Ammon's horn (tissue), 1 donor: ENCODE measurements around the gene MAP7D3.
A peak's percentile ranks its signal among the peaks of the same experiment; 100 is the strongest.
"Not testable (repeated sequence)": the region's sequence is repeated elsewhere in the genome, so short reads cannot be mapped to it uniquely, and the experiment has no call there.

Experiments used
- DNase-seq: peaks from one replicate; pipeline ENCODE4 v3.0.0-alpha.2; 2016; ENCODE audit warnings: low spot score

The MAP7D3 gene, protein sequence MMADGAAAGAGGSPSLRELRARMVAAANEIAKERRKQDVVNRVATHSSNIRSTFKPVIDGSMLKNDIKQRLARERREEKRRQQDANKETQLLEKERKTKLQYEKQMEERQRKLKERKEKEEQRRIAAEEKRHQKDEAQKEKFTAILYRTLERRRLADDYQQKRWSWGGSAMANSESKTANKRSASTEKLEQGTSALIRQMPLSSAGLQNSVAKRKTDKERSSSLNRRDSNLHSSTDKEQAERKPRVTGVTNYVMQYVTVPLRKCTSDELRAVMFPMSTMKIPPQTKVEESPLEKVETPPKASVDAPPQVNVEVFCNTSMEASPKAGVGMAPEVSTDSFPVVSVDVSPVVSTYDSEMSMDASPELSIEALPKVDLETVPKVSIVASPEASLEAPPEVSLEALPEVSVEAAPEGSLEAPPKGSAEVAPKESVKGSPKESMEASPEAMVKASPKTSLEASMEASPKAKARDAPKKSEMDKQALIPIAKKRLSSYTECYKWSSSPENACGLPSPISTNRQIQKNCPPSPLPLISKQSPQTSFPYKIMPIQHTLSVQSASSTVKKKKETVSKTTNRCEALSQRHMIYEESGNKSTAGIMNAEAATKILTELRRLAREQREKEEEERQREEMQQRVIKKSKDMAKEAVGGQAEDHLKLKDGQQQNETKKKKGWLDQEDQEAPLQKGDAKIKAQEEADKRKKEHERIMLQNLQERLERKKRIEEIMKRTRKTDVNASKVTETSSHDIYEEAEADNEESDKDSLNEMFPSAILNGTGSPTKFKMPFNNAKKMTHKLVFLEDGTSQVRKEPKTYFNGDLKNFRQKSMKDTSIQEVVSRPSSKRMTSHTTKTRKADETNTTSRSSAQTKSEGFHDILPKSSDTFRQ

GRCh38 chrX:136251041-136251991, at the start of gene MAP7D3:
Gene MAP7D3 (minus strand): TSS chrX:136251400. CDS start chrX:136251358, 42 bp downstream.
- DNase-seq: peak; percentile 45

- not testable (repeated sequence) for DNase-seq
These were observed 49.5 kb upstream of the MAP7D3 start, which contains the start of gene ADGRG4 for GRCh38 chrX:136300721-136301120. Gene ADGRG4 (plus strand): TSS chrX:136300963. CDS start chrX:136308778, 7,815 bp downstream.

DNA sequence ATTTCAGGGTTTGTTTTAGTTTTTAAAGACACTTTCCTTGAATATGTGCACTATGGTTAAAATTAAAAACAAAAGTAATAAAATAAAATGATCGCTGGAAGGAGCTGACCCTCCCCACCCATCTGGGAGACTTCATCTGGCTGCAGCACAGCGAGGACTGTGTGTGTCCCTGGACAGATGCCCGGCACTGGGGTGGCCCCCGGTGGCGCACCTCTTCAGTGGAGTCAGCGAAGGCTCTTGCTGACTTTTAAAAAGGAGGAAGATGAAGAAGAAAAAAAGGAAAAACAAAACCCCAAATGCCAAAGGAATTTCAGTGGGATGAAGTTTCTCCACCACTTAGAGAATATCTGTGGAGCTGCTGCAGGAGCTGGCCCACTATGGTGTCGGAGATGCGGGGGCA, 44.2 kb upstream of the MAP7D3 start:
- DNase-seq: no peak

GRCh38 chrX:136292656-136293055, 41.5 kb upstream of the MAP7D3 start:
- no peak for DNase-seq

DNA sequence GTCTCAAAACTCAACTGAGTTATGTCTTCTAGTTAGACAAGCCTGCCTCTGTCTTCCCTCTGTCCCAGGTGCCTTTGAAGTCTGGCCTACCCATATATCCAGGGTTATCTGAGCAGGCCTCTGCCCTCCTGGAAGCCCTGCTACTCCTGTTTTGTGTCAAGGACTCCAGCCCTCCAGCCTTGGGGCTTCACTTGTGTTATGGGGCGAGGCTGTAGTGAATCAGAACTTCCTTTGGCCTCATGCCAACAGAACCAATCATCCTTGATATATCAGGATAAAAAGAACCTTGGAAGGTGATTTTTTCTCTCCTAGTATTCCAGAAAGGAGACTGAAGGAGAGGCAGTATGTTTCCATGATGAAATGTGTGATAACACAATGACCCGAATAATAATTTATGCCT, 40.6 kb upstream of the MAP7D3 start:
- no peak for DNase-seq

- DNase-seq: not testable (repeated sequence)
These were observed 35.2 kb upstream of the MAP7D3 start for GRCh38 chrX:136286375-136286774.

GRCh38 chrX:136275553-136275952, 24.4 kb upstream of the MAP7D3 start:
- no peak for DNase-seq

GRCh38 chrX:136273986-136274385, 22.8 kb upstream of the MAP7D3 start:
- no peak for DNase-seq

DNA sequence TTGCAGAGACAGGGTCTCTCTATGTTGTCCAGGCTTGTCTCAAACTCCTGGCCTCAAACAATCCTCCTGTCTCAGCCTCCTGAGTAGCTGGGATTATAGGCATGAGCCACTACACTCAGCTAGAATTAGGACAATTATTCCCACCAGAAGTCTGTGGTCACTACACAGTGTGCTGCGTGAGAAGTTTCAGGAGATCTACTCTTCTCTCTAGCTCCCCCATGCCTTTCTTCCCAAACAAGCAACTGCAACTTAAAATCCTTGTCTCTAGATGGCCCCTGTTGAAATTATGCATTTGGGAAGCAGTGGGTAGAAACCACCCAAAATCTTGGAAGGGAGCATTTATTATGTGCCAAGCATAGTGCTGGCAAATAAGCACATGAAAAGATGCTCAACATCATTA, 21.1 kb upstream of the MAP7D3 start:
- DNase-seq: no peak

DNA sequence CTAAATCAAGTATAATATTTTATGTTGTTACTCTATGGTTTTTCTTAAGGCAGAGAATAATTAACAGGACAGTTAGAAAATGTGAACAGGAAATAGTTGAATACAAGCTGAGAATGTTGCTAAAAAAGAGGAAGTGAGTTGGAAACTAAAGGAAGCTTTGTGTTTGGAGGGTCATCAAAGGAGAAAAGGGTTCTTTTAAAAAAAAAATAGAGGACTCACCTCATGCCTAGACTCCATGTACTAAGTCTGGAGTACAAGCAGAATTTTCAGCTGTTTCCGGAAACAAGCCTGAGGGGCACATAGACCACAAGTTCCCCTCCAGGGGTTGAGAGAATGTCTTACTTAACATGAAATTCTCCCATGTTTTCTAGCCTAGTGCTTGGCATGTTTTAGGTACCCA, 20.1 kb upstream of the MAP7D3 start:
- no peak for DNase-seq

DNA sequence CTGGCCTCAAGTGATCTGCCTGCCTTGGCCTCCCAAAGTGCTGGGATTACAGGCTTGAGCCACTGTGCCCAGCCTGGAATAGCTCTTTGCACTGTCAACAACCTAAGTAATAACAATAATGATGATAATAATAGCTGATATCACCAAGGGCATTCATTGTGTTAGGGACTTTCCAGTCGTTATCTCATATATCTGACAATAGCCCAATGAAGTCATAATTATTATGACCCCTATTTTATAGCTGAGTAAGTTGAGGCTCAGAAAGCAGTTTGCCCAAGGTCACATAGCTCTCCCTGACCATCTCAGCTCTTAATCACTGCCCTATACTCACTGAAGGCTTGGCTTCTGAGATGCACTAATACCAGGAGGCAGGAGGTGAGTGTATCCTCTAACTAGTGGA, 18.7 kb upstream of the MAP7D3 start:
- DNase-seq: no peak

GRCh38 chrX:136268051-136269048, 17.1 kb upstream of the MAP7D3 start:
- peak; percentile 59 for DNase-seq

GRCh38 chrX:136266828-136267227, 15.6 kb upstream of the MAP7D3 start:
- no peak for DNase-seq

GRCh38 chrX:136262812-136263315, 11.7 kb upstream of the MAP7D3 start:
- DNase-seq: peak; percentile 2

- no peak for DNase-seq
These were observed 11.0 kb upstream of the MAP7D3 start for GRCh38 chrX:136262243-136262642.

GRCh38 chrX:136261321-136261720, 10.1 kb upstream of the MAP7D3 start:
- DNase-seq: no peak

DNA sequence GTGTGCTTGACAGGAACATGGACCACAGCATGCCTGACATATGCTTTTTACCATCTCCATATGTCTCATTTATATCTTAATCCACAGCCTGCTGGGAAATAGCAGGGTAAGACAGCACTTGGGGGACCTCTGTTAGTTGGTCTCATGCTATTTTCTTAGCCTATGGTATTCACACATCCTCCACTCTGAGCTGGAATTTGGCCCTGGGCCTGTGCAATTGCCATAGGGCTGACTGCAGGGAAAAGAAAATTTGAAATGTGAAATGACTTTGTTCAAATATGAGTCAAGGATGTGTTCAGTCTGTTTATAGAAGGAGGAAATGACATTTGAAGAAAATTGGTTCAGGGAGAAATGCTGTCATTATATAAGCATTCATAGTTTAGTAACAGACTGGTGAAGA, 9.6 kb upstream of the MAP7D3 start:
- no peak for DNase-seq

DNA sequence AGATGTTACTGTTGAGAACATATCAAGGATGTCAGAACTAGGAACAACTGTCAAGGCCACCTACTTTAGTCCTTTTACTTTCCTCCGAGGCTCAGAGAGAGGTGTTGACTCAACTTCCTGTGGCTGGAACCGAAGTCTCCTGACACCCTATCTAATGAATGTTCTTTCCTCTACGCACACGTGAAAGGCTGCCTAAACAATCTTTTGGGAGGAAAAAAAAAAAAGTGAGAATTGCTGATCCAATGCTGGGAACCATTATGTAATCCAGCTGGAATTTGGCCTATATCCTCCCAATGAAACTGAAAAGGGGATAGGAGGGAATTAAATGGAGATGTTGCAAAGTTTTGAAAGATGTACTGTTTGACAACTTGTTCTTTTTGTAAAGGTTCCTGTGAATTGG, 8.3 kb upstream of the MAP7D3 start:
- no peak for DNase-seq

DNA sequence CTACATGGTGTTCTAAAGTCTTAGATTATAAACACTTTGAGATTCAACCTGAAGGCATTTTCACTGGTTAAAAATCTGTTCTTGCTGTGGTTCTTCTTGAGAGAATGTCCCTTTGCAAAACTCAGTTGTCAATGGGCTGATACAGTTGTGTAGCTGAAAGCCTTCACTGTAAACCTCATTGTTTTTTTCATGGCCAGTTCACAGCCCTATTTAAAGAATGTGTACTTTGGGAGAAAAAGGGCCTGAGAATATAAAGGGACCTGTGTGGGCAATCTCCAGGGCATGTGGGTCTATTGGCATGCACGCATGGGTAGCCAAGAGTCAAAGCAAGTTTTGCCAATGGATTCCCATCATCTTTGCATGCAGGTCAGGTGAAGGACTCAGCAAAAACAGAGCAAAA, 7.8 kb upstream of the MAP7D3 start:
- DNase-seq: no peak

DNA sequence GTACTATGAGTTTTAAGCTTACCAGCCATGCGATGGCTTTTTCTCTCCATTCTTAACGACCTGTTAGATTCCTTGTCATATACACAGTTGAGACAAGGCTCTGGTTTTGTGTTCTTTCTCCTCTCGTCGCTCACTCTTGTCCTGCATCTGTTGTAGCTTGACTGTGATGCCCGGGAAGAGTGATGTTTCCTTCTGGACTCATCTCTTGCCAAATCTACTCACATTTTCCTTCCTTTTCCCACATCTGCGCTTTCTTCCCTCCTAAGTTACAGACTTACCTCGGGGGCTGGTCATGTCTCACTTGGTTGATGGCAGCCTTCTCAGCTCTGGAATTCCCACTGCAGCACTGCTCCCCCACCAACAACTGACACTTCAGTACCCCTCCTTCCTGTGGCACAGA, 4.8 kb upstream of the MAP7D3 start:
- no peak for DNase-seq
